ENCODE results near the gene TNFRSF8. TPM values are rescaled to one million over a fixed set of nuclear protein-coding genes. Genes with fewer than 3 reads are reported as not detected.

TNFRSF8 gene
- total and polyA plus RNA-seq, 9 of the 15 experiments (the other 6 are each of a cell fraction or from before 2014, with no cell fraction given) = 3.5 to 38.4 (median 17.1) TPM

DNA sequence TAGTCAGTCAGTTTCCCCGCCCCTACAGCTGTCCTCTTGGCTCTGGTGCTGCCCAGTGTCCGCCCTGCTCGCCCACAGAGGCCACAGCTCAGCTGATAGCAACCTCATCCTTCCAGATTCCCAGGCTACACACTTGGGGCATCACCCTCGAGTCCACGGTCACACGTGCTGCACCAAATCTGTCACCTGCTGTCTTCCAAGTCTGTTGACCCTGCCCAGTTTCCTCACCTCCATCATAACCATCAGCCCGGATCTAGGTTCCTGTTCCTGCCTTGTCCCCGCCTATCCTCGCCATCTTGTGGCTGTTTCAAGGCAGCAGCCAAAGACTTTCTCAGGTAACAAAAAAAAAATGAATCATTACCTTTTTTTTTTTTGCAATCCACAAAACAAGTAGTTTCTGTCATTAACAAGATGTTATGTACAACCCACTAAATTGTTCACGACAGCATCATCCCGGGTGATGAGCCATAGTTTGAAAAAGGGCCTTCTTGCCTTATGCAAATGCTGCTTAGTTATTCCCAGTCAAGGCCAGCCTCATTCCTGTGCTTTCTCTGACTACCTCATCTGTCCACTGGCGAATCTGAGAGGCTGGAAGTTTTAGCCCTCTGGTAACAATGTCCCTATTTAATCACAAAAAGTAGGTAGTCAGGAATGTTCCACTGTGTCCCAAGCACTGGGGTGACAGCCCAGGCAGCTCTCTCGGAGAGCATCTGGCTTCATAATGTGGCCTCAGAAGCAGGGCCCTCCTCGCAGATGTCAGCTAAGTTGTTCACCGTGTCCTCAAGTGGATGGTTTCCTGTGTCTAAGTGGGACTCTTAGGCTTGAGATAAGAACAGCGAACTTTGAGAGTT is 48.7 kb upstream of the TNFRSF8 start (continued):
- 0 out of 2 replicates have a peak, but pooled peaks have one; percentile 0 for TF ChIP-seq PKNOX1 (IDR thresholded peaks at IDR 0.05)
- no peak for TF ChIP-seq FOXA1 (IDR thresholded peaks at IDR 0.05; ENCODE audit: borderline replicate concordance)
- TF ChIP-seq ERF (CRISPR knock-in tag; IDR thresholded peaks at IDR 0.05) = peak; percentile 23; the same call in 1 of the 2 replicates
- no peak for TF ChIP-seq MYC (IDR thresholded peaks at IDR 0.05; ENCODE audit: low read depth, low read length)
- no peak for TF ChIP-seq MYC (CRISPR knock-in tag; IDR thresholded peaks at IDR 0.05; ENCODE audit: borderline replicate concordance, low read depth)
- TF ChIP-seq CBX2 (IDR thresholded peaks at IDR 0.05; ENCODE audit: insufficient read depth, low read length, poor library complexity, severe bottlenecking) = no peak
- TF ChIP-seq, protein P1, sequence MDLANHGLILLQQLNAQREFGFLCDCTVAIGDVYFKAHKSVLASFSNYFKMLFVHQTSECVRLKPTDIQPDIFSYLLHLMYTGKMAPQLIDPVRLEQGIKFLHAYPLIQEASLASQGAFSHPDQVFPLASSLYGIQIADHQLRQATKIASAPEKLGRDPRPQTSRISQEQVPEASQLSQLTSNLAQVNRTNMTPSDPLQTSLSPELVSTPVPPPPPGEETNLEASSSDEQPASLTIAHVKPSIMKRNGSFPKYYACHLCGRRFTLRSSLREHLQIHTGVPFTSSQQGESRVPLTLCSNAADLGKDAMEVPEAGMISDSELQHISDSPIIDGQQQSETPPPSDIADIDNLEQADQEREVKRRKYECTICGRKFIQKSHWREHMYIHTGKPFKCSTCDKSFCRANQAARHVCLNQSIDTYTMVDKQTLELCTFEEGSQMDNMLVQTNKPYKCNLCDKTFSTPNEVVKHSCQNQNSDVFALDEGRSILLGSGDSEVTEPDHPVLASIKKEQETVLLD (IDR thresholded peaks at IDR 0.05) = no peak; the same call in 1 of the 2 replicates
- no peak for TF ChIP-seq TAF1 (IDR thresholded peaks at IDR 0.05; ENCODE audit: control insufficient read depth, extremely low read depth, insufficient read depth, low read length, severe bottlenecking)
- TF ChIP-seq MAFF (IDR thresholded peaks at IDR 0.05; ENCODE audit: low read length) = no peak
- no peak for TF ChIP-seq NCOA2 (IDR thresholded peaks at IDR 0.05; ENCODE audit: partially characterized antibody in 2 of 2)
- TF ChIP-seq, protein P2, sequence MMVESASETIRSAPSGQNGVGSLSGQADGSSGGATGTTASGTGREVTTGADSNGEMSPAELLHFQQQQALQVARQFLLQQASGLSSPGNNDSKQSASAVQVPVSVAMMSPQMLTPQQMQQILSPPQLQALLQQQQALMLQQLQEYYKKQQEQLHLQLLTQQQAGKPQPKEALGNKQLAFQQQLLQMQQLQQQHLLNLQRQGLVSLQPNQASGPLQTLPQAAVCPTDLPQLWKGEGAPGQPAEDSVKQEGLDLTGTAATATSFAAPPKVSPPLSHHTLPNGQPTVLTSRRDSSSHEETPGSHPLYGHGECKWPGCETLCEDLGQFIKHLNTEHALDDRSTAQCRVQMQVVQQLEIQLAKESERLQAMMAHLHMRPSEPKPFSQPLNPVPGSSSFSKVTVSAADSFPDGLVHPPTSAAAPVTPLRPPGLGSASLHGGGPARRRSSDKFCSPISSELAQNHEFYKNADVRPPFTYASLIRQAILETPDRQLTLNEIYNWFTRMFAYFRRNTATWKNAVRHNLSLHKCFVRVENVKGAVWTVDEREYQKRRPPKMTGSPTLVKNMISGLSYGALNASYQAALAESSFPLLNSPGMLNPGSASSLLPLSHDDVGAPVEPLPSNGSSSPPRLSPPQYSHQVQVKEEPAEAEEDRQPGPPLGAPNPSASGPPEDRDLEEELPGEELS (CRISPR knock-in tag; IDR thresholded peaks at IDR 0.05; ENCODE audit: borderline replicate concordance) = no peak
- TF ChIP-seq CTBP1 (IDR thresholded peaks at IDR 0.05; ENCODE audit: borderline replicate concordance) = no peak; the same call in 1 of the 2 replicates
- TF ChIP-seq FOXJ2 (tag; IDR thresholded peaks at IDR 0.05) = no peak
- TF ChIP-seq ZFPM2 (CRISPR knock-in tag; IDR thresholded peaks at IDR 0.05) = no peak
- TF ChIP-seq TARDBP (IDR thresholded peaks at IDR 0.05) = no peak
- TF ChIP-seq IFI16 (CRISPR knock-in tag; IDR thresholded peaks at IDR 0.05) = no peak
- no peak for TF ChIP-seq ZKSCAN8 (CRISPR knock-in tag; IDR thresholded peaks at IDR 0.05)
- TF ChIP-seq MYBL2 (IDR thresholded peaks at IDR 0.05; ENCODE audit: low read depth) = no peak
- TF ChIP-seq MYBL2 (CRISPR knock-in tag; IDR thresholded peaks at IDR 0.05; ENCODE audit: borderline replicate concordance) = no peak
- no peak for TF ChIP-seq ZNF444 (CRISPR knock-in tag; IDR thresholded peaks at IDR 0.05)
- no peak for TF ChIP-seq EWSR1 (IDR thresholded peaks at IDR 0.05; ENCODE audit: borderline replicate concordance, low read depth, partially characterized antibody)
- TF ChIP-seq NUFIP1 (IDR thresholded peaks at IDR 0.05; ENCODE audit: partially characterized antibody) = no peak
- TF ChIP-seq, protein P3, sequence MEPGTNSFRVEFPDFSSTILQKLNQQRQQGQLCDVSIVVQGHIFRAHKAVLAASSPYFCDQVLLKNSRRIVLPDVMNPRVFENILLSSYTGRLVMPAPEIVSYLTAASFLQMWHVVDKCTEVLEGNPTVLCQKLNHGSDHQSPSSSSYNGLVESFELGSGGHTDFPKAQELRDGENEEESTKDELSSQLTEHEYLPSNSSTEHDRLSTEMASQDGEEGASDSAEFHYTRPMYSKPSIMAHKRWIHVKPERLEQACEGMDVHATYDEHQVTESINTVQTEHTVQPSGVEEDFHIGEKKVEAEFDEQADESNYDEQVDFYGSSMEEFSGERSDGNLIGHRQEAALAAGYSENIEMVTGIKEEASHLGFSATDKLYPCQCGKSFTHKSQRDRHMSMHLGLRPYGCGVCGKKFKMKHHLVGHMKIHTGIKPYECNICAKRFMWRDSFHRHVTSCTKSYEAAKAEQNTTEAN (CRISPR knock-in tag; IDR thresholded peaks at IDR 0.05) = no peak
